ENCODE results near the gene NGFR. TPM values are rescaled to one million over a fixed set of nuclear protein-coding genes. Genes with fewer than 3 reads are reported as not detected.

Gene NGFR
- total RNA-seq, 1 donor from 2014 or later: 1.2 TPM

DNA sequence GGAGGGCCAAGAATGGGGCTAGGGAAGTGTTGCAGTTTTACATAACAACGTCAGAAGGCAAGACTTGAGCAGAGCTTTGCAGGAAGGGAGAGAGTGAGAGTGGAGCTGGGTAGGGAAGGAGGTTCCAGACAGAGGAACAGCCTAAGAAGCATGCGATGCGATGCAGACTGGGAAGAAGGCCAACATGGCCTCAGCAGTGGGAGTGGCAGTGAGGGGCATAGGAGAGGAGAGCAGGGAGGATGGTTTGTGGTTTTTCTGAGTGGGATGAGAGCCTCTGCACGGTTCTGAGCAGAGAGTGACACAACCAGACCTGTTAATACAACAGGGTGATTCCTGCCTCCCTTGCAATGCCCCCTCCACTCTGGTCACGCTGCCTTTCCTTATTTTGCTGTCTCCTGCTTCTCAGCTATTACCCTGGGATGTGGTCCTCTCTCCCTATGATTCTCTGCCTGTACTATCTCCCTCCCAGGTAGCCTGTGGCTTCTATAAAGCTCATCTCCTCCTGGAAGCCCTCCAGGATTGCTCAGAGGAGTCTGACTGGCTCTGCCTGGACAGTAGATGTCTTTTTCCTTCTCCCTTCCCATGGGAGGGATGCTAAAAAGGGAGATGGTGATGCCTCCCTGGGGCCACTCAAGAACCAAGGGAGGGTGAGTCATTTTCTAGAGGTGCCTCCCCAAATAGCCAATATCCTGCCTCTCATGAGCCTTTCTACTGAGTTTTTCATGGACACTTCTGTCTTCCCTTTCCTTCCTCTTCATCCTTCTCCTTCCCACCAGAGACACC, 38.7 kb upstream of the NGFR start:
- intact Hi-C loops (cut with micrococcal nuclease): no loop called here
- no peak overlapping the region for H3K27ac Mint-ChIP-seq
- TF ChIP-seq, protein P1, sequence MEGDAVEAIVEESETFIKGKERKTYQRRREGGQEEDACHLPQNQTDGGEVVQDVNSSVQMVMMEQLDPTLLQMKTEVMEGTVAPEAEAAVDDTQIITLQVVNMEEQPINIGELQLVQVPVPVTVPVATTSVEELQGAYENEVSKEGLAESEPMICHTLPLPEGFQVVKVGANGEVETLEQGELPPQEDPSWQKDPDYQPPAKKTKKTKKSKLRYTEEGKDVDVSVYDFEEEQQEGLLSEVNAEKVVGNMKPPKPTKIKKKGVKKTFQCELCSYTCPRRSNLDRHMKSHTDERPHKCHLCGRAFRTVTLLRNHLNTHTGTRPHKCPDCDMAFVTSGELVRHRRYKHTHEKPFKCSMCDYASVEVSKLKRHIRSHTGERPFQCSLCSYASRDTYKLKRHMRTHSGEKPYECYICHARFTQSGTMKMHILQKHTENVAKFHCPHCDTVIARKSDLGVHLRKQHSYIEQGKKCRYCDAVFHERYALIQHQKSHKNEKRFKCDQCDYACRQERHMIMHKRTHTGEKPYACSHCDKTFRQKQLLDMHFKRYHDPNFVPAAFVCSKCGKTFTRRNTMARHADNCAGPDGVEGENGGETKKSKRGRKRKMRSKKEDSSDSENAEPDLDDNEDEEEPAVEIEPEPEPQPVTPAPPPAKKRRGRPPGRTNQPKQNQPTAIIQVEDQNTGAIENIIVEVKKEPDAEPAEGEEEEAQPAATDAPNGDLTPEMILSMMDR (IDR thresholded peaks at IDR 0.05): no peak
- no peak overlapping the region for H3K4me3 Mint-ChIP-seq
- CTCF ChIA-PET: no interaction called here
- no peaks in the 10 kb centered on the region for H3K9me3 Mint-ChIP-seq
- H3K27me3 Mint-ChIP-seq: peaks cover 50% of the 10 kb centered on the region
- no peaks in the 10 kb centered on the region for H3K36me3 Mint-ChIP-seq (ENCODE audit: low read depth)
- H3K4me1 Mint-ChIP-seq: no peaks in the 10 kb centered on the region
- DNase-seq (no peak), ATAC-seq (ENCODE audit: low read depth) (no peak)
- POLR2A ChIA-PET: no interaction called here

DNA sequence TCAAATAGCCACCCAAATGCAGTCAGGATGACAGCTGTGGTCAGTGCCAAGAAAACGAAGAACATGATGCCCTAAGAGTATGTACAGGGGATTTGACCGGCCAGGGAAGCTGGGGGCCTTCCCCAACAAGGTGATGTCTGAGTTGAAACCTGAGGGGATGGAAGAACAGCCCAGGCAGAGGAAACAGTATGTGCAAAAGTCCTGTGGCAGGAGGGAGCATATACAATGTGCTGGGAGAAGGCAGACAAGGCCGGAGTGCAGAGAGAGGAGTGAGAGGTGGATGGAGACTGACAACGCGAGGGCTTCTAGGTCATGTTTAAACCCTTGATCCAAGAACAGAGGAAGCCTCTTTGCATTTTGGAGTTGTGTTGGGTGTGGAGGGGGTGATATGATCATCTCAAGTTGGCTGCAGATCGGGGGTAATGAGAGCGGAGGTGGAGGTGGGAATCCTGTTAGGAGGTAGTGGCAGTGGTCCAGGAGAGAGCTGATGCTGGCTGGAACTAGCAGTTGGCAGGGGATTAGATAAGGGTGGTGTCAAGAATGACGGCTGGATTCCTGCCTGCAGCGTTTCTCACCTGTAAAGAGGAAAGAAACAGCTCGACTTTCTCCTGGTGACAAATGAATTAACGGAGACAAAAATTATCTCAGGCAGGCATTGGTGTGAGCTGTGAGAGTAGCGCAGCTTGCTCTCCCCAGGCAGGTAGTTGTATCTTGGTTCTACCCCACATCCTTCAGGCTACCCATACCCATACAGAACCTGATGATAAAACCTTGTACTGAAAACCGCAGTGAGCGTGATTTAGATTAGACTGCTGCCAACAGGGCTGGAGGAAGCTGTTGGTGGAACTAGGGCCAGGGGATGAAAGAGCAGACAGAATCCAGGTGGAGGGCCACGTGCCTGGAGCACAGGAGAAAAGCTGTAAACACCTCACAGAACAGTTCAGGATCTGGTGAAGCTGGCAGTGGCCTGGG, 37.2 kb upstream of the NGFR start:
- DNase-seq (no peak), ATAC-seq (ENCODE audit: low read depth) (no peak)
- Mint-ChIP-seq H3K36me3 (ENCODE audit: low read depth) (no peaks in the 10 kb centered on the region), H3K27ac (no peak overlapping the region), H3K4me3 (no peak overlapping the region), H3K4me1 (no peaks in the 10 kb centered on the region), H3K9me3 (no peaks in the 10 kb centered on the region), H3K27me3 (peaks cover 55% of the 10 kb centered on the region)
- TF ChIP-seq, protein P1 (IDR thresholded peaks at IDR 0.05): no peak
- intact Hi-C loops (cut with micrococcal nuclease): no loop called here
- ChIA-PET CTCF (no interaction called here), POLR2A (interaction anchor here (0.5 kb wide), 1 partner anchor 19 kb away, joined by 9 read pairs; no protein-coding TSS in a partner anchor)

DNA sequence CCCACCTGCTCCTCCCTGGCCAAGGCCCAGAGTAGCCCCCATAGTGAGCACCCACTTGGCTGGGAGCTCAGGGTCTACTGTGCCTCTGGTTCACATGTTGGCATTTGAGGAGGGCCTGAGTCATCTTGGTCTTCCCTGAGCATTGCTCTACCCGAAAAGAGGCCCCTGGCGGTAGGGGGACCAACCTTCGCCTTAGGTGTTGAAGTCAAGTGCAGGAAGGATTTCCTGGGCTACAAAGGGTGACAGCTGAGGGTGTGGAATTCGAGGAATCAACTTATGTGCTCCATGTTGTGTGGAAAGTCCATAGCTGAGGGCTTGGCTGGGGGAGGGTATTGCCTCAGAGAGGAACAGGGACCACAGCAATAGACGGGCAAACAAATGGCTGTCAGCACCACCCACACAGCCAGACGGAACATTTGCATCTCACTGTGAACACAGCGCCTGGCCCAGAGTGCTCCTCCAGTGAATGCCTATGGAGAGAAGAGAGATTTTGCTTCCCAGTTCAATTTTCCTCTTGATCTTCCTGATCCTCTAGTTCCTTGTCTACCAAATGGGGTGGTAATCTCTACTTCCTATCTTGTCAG, 35.6 kb upstream of the NGFR start:
- TF ChIP-seq, protein P1 (IDR thresholded peaks at IDR 0.05): no peak
- POLR2A ChIA-PET: no interaction called here
- H3K27ac Mint-ChIP-seq: no peak overlapping the region
- intact Hi-C loops (cut with micrococcal nuclease): no loop called here
- H3K4me3 Mint-ChIP-seq: no peak overlapping the region
- no peaks in the 10 kb centered on the region for H3K36me3 Mint-ChIP-seq (ENCODE audit: low read depth)
- CTCF ChIA-PET: no interaction called here
- peaks cover 56% of the 10 kb centered on the region for H3K27me3 Mint-ChIP-seq
- DNase-seq: no peak
- H3K9me3 Mint-ChIP-seq: peaks cover 7% of the 10 kb centered on the region
- H3K4me1 Mint-ChIP-seq: no peaks in the 10 kb centered on the region
- no peak for ATAC-seq (ENCODE audit: low read depth)

DNA sequence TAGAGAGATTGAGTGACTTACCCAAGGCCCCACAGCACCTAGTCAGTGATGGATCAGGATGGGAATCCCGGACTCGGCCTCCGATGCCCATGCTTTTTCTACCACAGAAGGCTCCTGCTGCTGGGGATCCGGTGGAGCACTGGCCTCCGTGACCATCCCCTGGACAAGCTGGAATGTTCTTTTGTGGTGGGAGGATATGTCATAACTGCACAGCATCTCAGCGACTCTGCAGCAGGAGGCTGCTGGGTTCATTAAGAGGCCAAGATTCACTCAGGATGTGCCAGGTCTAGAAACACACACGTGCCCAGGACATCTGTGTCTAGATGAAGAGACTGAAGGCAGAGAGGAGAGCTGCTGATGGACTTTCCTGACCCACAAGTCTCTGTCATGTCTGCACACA, 34.7 kb upstream of the NGFR start:
- H3K27me3 Mint-ChIP-seq: peaks cover 53% of the 10 kb centered on the region

More for the DNA sequence above, 34.7 kb upstream of the NGFR start:
- POLR2A ChIA-PET: no interaction called here
- H3K27ac Mint-ChIP-seq: no peak overlapping the region
- CTCF ChIA-PET: no interaction called here
- DNase-seq: no peak
- H3K9me3 Mint-ChIP-seq: peaks cover 7% of the 10 kb centered on the region
- H3K36me3 Mint-ChIP-seq (ENCODE audit: low read depth): no peaks in the 10 kb centered on the region
- no peak for ATAC-seq (ENCODE audit: low read depth)
- no peaks in the 10 kb centered on the region for H3K4me1 Mint-ChIP-seq
- H3K4me3 Mint-ChIP-seq: no peak overlapping the region
- intact Hi-C loops (cut with micrococcal nuclease): no loop called here
- TF ChIP-seq, protein P1 (IDR thresholded peaks at IDR 0.05): no peak

Measured in activated B cell treated with CpG ODN at 0.5 μM for 24 hours (primary cell).